ENCODE results near the gene FOXB1. TPM values are rescaled to one million over a fixed set of nuclear protein-coding genes. Genes with fewer than 3 reads are reported as not detected.

FOXB1 gene
- total and polyA plus RNA-seq, 2 of the 13 experiments (the other 11 are each of a cell fraction or from before 2014, with no cell fraction given) = not detected

- H4K20me1 ChIP-seq (ENCODE audit: insufficient read depth, low read length) = no peaks in the 10 kb centered on the region
- in situ Hi-C loops (cut with HindIII; ENCODE audit: extremely low pct_ligation_motif_present, low pct_unique_long_range_greater_than_20kb) = no loop called here
- no peak overlapping the region for H3K27ac ChIP-seq (ENCODE audit: extremely low read length, insufficient read depth, low read length)
- peaks cover 26% of the 10 kb centered on the region for H3K9me3 ChIP-seq (ENCODE audit: low read length)
- H3K27me3 ChIP-seq (ENCODE audit: control insufficient read depth in 1 of 2, insufficient read depth in 2 of 2, low read length in 2 of 2) = no peaks in the 10 kb centered on the region
- no peak overlapping the region for H2AFZ ChIP-seq (ENCODE audit: low read length)
- no peaks in the 10 kb centered on the region for H3K79me2 ChIP-seq (ENCODE audit: insufficient read depth, low read length)
- DNase-seq (ENCODE audit: low spot score) (no peak), FAIRE-seq (no peak), ATAC-seq (no peak)
- BruUV-seq (replicated peaks) = no TSS peak
- H3K9ac ChIP-seq (ENCODE audit: insufficient read depth, low read depth, low read length) = no peak overlapping the region
- intact Hi-C loops (cut with micrococcal nuclease; ENCODE audit: unreplicated experiment) = no loop called here
- H3K4me2 ChIP-seq (ENCODE audit: low read depth, low read length) = no peak overlapping the region
- TF ChIP-seq FOXK2 (IDR thresholded peaks at IDR 0.05) (no peak), BCLAF1 (IDR thresholded peaks at IDR 0.05) (no peak), THRA (CRISPR knock-in tag; IDR thresholded peaks at IDR 0.05; ENCODE audit: borderline replicate concordance) (no peak), UBTF (CRISPR knock-in tag; IDR thresholded peaks at IDR 0.05) (no peak), PCBP1 (IDR thresholded peaks at IDR 0.05; ENCODE audit: borderline replicate concordance, low read depth, low read length) (no peak), ZNF263 (CRISPR knock-in tag; IDR thresholded peaks at IDR 0.05) (no peak), HDAC2 (CRISPR knock-in tag; IDR thresholded peaks at IDR 0.05) (no peak), SNAPC5 (CRISPR knock-in tag; IDR thresholded peaks at IDR 0.05; ENCODE audit: borderline replicate concordance) (no peak), ZNF790 (CRISPR knock-in tag; IDR thresholded peaks at IDR 0.05; ENCODE audit: borderline replicate concordance) (no peak), MXI1 (IDR thresholded peaks at IDR 0.05; ENCODE audit: borderline replicate concordance, low read depth, low read length) (no peak)
- no peaks in the 10 kb centered on the region for H3K4me1 ChIP-seq (ENCODE audit: insufficient read depth, low read length)
- no peaks in the 10 kb centered on the region for H3K36me3 ChIP-seq (replicated peaks in 1 of 2; ENCODE audit: control insufficient read depth in 1 of 2, insufficient read depth in 2 of 2, low read length in 2 of 2)
- CTCF ChIA-PET (ENCODE audit: low intra/inter-chr PET ratio, low total read pairs) = no interaction called here
- POLR2A ChIA-PET = no interaction called here
- H3K4me3 ChIP-seq (replicated peaks in 1 of 3; ENCODE audit: insufficient read depth in 1 of 3, low read depth in 2 of 3, low read length in 3 of 3) = no peak overlapping the region
Measured at GRCh38 chr15:59958288-59958687, 45.8 kb upstream of the FOXB1 start.
